GM21360 (cell line): ENCODE results near the gene FAF1.
"Not testable (repeated sequence)": the region's sequence is repeated elsewhere in the genome, so short reads cannot be mapped to it uniquely, and the experiment has no call there.

Experiments
- ATAC-seq: cut with Tn5 transposase; IDR thresholded peaks from one replicate; pipeline ENCODE4 v1.9.1; 2021; ENCODE audit warnings: mild to moderate bottlenecking, moderate library complexity; ENCODE audit not compliant: unreplicated experiment

FAF1 gene

GRCh38 chr1:50858761-50859160, 101.3 kb downstream of the FAF1 start:
- no peak for ATAC-seq

GRCh38 chr1:50857702-50858101, 102.4 kb downstream of the FAF1 start:
- no peak for ATAC-seq

DNA sequence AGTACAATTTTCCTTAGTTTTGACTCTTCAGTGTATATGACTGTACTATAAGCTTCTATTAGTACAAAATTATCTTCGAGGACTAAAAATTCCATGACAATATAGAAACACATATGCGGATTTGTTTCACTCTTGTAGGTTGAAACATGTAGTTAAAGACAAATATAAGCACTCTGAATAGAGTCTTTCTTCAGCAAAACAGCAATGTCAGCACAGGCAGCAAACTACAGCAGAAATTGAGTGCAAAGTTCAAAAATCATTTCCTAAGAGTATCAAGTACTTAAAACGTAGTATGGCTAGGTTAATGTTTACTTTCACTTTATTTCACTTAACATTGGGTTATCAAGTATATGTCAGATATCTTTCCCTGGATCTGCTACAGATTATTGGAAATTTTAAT, 106.7 kb downstream of the FAF1 start:
- no peak for ATAC-seq

- no peak for ATAC-seq
Measured at GRCh38 chr1:50852889-50853288, 107.2 kb downstream of the FAF1 start.

GRCh38 chr1:50851466-50851865, 108.6 kb downstream of the FAF1 start:
- no peak for ATAC-seq

GRCh38 chr1:50851034-50851433, 109.0 kb downstream of the FAF1 start:
- no peak for ATAC-seq

GRCh38 chr1:50847303-50847702, 112.8 kb downstream of the FAF1 start:
- no peak for ATAC-seq

DNA sequence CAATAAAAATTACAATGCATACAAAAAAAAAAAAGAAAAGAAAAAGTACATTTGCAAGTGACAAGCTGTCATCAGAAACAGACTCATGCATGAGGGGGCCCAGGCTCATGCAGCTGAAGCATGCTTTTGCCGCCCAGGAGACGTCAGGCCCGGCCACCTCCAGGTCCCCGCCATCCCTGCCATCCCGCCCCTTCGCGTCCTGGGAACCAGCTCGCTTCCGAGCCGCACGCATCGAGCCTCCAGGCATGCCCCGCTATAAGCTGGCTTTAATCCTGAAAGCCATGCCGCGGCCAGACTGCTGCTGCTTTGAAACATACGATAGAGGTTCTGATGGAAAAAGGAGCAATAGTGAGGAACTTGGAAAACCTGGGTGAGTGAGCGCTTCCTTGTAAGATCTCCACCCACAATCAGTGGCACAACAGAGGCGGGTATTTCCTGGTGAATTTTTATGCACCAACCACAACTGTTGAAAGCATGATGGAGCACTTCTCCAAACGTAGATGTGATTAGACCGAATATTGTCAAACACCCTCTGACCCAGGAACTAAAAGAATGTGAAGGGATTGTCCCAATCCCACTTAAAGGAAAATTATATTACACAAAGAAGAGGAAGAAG, 113.7 kb downstream of the FAF1 start:
- no peak for ATAC-seq

DNA sequence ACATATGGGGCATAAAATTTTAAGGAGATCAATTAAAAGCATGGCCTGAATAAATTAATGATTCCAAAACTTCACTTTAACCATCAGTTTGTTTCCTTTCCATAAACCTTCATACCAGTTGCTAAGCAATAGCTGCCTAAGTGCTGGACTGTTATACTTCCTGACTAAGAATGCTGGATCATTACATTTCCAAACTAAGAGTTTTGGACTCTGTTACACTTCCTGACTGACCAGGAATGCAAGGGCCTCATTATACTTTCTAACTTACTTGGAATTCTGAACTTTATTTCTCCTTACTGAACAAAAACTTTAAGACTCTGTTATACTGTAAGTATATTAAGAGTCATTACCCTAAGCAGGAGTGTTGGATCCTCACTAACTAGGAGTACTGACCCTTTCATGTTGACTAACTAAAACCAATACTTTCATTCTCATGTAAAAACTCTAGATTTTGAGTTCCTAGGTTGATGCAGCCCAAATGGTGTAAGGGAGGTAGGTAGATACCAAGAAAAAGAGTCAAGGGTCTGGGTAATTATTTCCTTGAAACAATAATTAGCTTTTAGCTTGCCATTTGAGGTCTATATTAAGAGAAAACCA, 118.2 kb downstream of the FAF1 start:
- no peak for ATAC-seq

DNA sequence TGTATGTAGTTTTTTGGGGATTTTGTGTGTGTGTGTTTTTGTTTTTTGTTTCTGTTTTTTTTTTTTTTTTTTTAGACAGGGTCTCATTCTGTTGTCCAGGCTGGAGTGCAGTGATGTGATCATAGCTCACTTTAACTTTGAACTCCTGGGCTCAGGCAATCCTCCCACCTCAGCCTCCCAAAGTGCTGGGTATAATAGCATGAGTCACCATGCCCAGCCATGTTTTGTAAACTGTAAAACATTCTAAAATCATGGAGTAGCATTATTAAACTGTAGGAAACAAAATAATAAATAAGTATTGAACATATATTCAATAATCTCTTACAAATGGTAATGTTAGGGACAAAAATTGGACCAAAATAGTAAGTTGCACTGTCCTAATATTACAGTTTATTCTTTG, 124.0 kb downstream of the FAF1 start:
- no peak for ATAC-seq

GRCh38 chr1:50833216-50833615, 126.9 kb downstream of the FAF1 start:
- no peak for ATAC-seq

DNA sequence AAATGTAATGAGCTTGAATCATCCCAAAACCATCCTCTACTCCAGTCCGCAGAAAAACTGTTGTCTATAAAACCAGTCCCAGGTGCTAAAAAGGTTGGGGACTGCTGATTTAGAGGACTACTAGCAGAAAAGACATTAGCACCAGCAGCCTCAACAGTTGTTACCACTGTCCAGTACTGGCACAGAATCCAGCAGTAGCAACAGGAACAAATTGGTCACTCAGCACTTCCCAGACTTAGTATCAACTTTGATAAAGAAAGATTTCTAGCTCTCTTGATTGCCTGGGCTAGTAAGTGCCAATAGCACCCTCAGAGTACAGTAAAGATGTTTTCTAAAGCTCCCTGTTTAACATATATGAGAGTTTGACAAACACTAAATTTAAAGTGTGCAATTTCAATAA, 127.9 kb downstream of the FAF1 start:
- no peak for ATAC-seq

DNA sequence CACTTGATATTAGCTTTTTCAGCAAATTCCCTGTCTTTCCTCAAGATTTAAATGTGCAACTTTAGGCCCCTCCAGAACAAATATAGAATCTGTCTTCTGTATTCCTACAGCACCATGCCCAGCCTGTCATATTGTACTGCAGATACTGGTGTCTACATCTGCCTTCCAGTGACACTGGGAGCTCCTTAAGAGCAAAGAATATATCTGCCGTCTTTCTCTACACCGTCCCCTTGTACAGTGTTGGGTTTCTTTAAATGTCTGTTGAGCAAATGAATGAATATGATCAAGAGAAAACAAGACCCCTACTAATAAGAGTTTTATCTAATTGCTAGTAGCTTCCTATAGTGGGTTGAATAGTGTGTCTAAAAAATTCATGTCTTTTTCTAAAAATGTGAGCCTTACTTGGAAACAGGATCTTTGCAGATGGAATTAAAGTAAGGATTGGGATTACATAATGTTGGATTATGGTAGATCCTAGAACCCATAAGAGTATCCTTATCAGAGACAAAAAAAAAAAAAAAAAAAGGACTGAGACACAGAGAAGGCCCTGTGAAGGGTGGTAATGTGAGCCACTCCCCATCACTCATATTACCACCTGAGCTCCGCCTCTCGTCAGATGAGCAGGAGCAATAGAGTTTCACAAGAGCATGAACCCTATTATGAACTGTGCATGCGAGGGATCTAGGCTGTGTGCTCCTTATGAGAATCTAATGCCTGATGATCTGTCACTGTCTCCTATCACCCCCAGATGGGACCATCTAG, 128.6 kb downstream of the FAF1 start:
- ATAC-seq, result no peak

DNA sequence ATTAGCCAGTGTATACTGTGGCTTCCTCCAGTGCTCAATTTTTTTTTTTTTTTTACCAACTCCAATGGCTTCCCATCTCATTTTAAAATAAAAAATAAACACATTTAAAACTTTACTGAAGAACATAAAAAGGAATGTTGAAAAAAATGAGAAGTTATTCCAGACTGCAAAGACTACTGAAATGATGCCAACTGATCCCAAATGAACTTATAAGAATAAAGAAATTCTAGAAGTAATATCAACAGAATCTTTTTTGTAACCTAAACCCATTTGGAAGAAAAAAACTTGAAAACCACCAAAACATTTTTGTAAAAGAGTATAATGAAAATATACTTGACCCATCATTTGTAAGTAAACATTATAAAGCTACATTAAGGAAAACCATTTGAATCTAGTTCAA, 129.4 kb downstream of the FAF1 start:
- no peak for ATAC-seq

- no peak for ATAC-seq
Measured at GRCh38 chr1:50829014-50829958, 130.8 kb downstream of the FAF1 start.

- no peak for ATAC-seq
Measured at GRCh38 chr1:50827546-50827945, 132.5 kb downstream of the FAF1 start.

DNA sequence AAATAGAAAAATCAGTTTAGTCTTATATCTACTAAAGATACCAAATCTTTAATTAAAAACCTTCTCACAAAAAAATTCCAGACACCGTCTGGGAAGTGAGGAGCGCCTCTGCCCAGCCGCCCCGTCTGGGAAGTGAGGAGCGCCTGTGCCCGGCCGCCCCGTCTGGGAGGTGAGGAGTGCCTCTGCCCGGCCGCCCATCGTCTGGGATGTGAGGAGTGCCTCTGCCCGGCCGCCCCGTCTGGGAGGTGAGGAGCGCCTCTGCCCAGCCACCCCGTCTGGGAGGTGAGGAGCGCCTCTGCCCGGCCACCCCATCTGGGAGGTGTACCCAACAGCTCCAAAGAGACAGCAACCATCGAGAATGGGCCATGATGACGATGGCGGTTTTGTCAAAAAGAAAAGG, 133.3 kb downstream of the FAF1 start:
- not testable (repeated sequence) for ATAC-seq

DNA sequence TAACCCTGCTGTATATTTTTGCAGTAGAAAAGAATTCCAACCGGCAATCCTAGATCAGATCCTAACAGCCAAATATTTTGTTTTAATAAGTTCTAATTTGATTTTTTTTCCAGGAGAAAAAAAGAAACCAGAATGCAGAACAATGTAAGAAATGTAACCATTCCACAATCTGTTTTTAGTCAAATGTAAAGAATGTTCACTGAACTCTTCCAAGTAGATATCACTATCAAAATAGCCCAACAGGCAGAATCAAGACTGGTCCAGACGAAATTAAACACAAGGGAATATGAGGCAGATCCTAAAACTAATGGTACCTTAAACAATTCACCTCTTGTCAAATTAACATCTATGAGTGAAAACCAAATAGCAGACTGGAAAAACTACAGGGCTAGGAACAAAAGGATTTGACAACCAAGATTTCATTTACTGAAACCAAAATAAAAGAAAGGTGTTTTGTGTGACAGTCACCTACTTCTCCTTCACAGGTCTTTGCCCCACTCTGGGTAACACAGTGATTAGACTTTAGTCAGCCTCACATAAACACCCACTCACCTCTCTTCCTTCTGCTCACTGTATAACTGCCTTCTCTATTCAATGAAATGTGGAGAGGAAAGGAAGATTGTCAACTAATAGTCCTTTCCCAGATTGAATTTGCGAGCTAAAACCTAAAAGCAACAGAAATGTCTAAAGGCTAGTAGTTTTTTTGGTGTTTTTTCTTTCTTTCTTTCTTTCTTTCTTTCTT, 137.9 kb downstream of the FAF1 start:
- no peak for ATAC-seq

DNA sequence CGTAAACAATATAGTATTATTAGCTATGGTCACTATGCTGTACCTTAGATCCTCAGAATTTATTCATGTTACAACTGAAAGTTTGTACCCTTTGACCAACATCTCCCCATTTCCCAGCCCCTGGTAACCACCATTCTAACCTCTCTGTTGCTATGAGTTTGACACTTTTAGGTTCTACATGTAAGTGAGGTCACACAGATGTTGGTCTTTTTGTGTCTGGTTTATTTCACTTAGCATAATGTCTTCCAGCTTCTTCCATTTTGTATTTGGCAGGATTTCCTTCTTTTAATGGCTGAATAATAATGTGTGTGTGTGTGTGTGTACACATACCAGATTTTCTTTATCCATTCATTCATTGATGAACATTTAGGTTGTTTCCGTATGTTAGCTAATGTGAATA, 139.5 kb downstream of the FAF1 start:
- ATAC-seq, result no peak

DNA sequence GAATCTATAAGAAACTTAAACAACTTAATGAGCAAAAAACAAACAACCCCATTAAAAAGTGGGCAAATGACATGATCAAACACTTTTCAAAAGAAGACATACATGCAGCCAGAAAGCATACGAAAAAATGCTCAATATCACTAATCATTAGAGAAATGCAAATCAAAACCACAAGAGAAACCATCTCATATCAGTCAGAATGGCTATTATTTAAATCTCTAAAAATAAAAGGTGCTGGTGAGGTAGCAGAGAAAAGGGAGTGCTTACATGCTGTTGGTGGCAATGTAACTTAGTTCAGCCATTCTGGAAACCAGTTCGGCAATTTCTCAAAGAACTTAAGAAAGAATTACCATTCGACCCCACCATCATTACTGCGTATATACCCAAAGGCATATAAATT, 147.7 kb downstream of the FAF1 start:
- ATAC-seq, result no peak

GRCh38 chr1:50808296-50808695, 151.8 kb downstream of the FAF1 start:
- no peak for ATAC-seq
